Superior temporal gyrus (tissue), 1 donor: ENCODE results near the gene DSC1.
"Not testable (repeated sequence)": the region's sequence is repeated elsewhere in the genome, so short reads cannot be mapped to it uniquely, and the experiment has no call there.

Experiments used
- DNase-seq: peaks from one replicate; pipeline ENCODE4 v3.0.0-alpha.2; 2016; ENCODE audit errors: extremely low spot score

DSC1 gene

GRCh38 chr18:31162825-31163435, at the start of gene DSC1:
DSC1 (minus strand) TSS chr18:31162856; CDS start chr18:31162594, 262 bp downstream.
- DNase-seq = no peak

- DNase-seq = no peak
These were observed 48.4 kb upstream of the DSC1 start for GRCh38 chr18:31211047-31211446.

GRCh38 chr18:31209041-31209440, 46.4 kb upstream of the DSC1 start:
- DNase-seq = no peak

GRCh38 chr18:31207391-31207790, 44.7 kb upstream of the DSC1 start:
- no peak for DNase-seq

- no peak for DNase-seq
These were observed 44.2 kb upstream of the DSC1 start for GRCh38 chr18:31206787-31207381.

GRCh38 chr18:31206071-31206470, 43.4 kb upstream of the DSC1 start:
- no peak for DNase-seq

- no peak for DNase-seq
These were observed 42.6 kb upstream of the DSC1 start for GRCh38 chr18:31205273-31205672.

GRCh38 chr18:31204833-31205232, 42.2 kb upstream of the DSC1 start:
- no peak for DNase-seq

GRCh38 chr18:31204166-31204565, 41.5 kb upstream of the DSC1 start:
- no peak for DNase-seq

GRCh38 chr18:31203794-31204148, 41.1 kb upstream of the DSC1 start:
- no peak for DNase-seq

GRCh38 chr18:31203096-31203793, 40.6 kb upstream of the DSC1 start:
- DNase-seq = no peak

GRCh38 chr18:31199190-31199769, 36.6 kb upstream of the DSC1 start:
- no peak for DNase-seq

GRCh38 chr18:31197676-31198075, 35.0 kb upstream of the DSC1 start:
- no peak for DNase-seq

- DNase-seq = no peak
These were observed 32.4 kb upstream of the DSC1 start for GRCh38 chr18:31195063-31195462.

GRCh38 chr18:31192086-31192776, 29.6 kb upstream of the DSC1 start:
- no peak for DNase-seq

- DNase-seq = no peak
These were observed 28.3 kb upstream of the DSC1 start for GRCh38 chr18:31190919-31191318.

- no peak for DNase-seq
These were observed 27.1 kb upstream of the DSC1 start for GRCh38 chr18:31189757-31190156.

GRCh38 chr18:31185186-31185950, 22.7 kb upstream of the DSC1 start:
- no peak for DNase-seq

- DNase-seq = no peak
These were observed 20.6 kb upstream of the DSC1 start for GRCh38 chr18:31183302-31183701.

GRCh38 chr18:31177369-31177768, 14.7 kb upstream of the DSC1 start:
- DNase-seq = not testable (repeated sequence)

- no peak for DNase-seq
These were observed 13.9 kb upstream of the DSC1 start for GRCh38 chr18:31176531-31176930.
